ENCODE data around the gene NDUFB5.

NDUFB5 gene

GRCh38 chr3:179604321-179605078 is at the start of gene NDUFB5, which contains the start of gene MRPL47:
Gene NDUFB5, plus strand, starts transcription at chr3:179604794. Its CDS starts 22 bp downstream, at chr3:179604816.
Gene MRPL47, minus strand, starts transcription at chr3:179604638. Its CDS starts 14 bp downstream, at chr3:179604624.
- peak; percentile 82 to 83 for DNase-seq (ENCODE audit: low read depth in 2 of 2)

- peak; percentile 10 to 17 for DNase-seq (ENCODE audit: low read depth in 2 of 2)
Measured at GRCh38 chr3:179558742-179559364, 45.7 kb upstream of the NDUFB5 start.

- DNase-seq (ENCODE audit: low read depth in 2 of 2), result no peak
Measured at GRCh38 chr3:179560791-179561190, 43.8 kb upstream of the NDUFB5 start.

- DNase-seq (ENCODE audit: low read depth in 2 of 2), result peak; percentile 99
Measured at GRCh38 chr3:179562591-179563270, 41.9 kb upstream of the NDUFB5 start, which contains the start of gene ACTL6A. Gene ACTL6A, plus strand, starts transcription at chr3:179562926. Its CDS starts 167 bp downstream, at chr3:179563093.

- peak; percentile 29 to 50 for DNase-seq (ENCODE audit: low read depth in 2 of 2)
Measured at GRCh38 chr3:179563271-179563783, 41.3 kb upstream of the NDUFB5 start.

- DNase-seq (ENCODE audit: low read depth in 2 of 2), result no peak
Measured at GRCh38 chr3:179565496-179565895, 39.1 kb upstream of the NDUFB5 start.

GRCh38 chr3:179580992-179581391 is 23.6 kb upstream of the NDUFB5 start:
- DNase-seq (ENCODE audit: low read depth in 2 of 2), result no peak

- DNase-seq (ENCODE audit: low read depth in 2 of 2), result no peak
Measured at GRCh38 chr3:179589143-179589542, 15.5 kb upstream of the NDUFB5 start.

- DNase-seq (ENCODE audit: low read depth in 2 of 2), result no peak
Measured at GRCh38 chr3:179590669-179591068, 13.9 kb upstream of the NDUFB5 start.

GRCh38 chr3:179591313-179591712 is 13.3 kb upstream of the NDUFB5 start:
- no peak for DNase-seq (ENCODE audit: low read depth in 2 of 2)

- DNase-seq (ENCODE audit: low read depth in 2 of 2), result no peak
Measured at GRCh38 chr3:179599531-179599930, 5.1 kb upstream of the NDUFB5 start.

- no peak for DNase-seq (ENCODE audit: low read depth in 2 of 2)
Measured at GRCh38 chr3:179603321-179603720, 1.3 kb upstream of the NDUFB5 start.

- no peak for DNase-seq (ENCODE audit: low read depth in 2 of 2)
Measured at GRCh38 chr3:179603831-179604230, 763 bp upstream of the NDUFB5 start.

GRCh38 chr3:179606534-179607085 is 2.0 kb downstream of the NDUFB5 start:
- DNase-seq (ENCODE audit: low read depth in 2 of 2), result no peak

GRCh38 chr3:179608931-179609720 is 4.5 kb downstream of the NDUFB5 start:
- no peak for DNase-seq (ENCODE audit: low read depth in 2 of 2)

GRCh38 chr3:179610066-179610465 is 5.5 kb downstream of the NDUFB5 start:
- DNase-seq (ENCODE audit: low read depth in 2 of 2), result no peak

- no peak for DNase-seq (ENCODE audit: low read depth in 2 of 2)
Measured at GRCh38 chr3:179613807-179614206, 9.2 kb downstream of the NDUFB5 start.

GRCh38 chr3:179615458-179616173 is 11.0 kb downstream of the NDUFB5 start:
- DNase-seq (ENCODE audit: low read depth in 2 of 2), result no peak

GRCh38 chr3:179622023-179622422 is 17.4 kb downstream of the NDUFB5 start:
- no peak for DNase-seq (ENCODE audit: low read depth in 2 of 2)

- no peak for DNase-seq (ENCODE audit: low read depth in 2 of 2)
Measured at GRCh38 chr3:179624451-179624850, 19.9 kb downstream of the NDUFB5 start.

Measured in activated CD4-positive, alpha-beta T cell treated with anti-CD3 and anti-CD28 coated beads for 24 hours (primary cell).